ENCODE measurements around the gene YWHAQ. TPM values are rescaled to one million over a fixed set of nuclear protein-coding genes. Genes with fewer than 3 reads are reported as not detected.
A peak's percentile ranks its signal among the peaks of the same experiment; 100 is the strongest.
"Not testable (repeated sequence)": the region's sequence is repeated elsewhere in the genome, so short reads cannot be mapped to it uniquely, and the experiment has no call there.

The YWHAQ gene
- total RNA-seq, 3 donors from 2014 or later (not counting 1 experiment from before 2014, with no cell fraction given): 227 to 240 (median 238) TPM

- H3K27ac ChIP-seq (ENCODE audit: low read length): no peak overlapping the region
- H3K27me3 ChIP-seq (ENCODE audit: control insufficient read depth, insufficient read depth, low read length): no peaks in the 10 kb centered on the region
- Mint-ChIP-seq H3K27me3 (ENCODE audit: low read depth in 2 of 2) (no peaks in the 10 kb centered on the region), H3K4me1 (peaks cover 78 to 87% of the 10 kb centered on the region in 2 donors), H3K9me3 (no peaks in the 10 kb centered on the region), H3K4me3 (no peak overlapping the region), H3K27ac (peak overlapping the region; percentile 1 to 93), H3K36me3 (no peaks in the 10 kb centered on the region)
- WGBS (ENCODE audit: insufficient coverage): 87% methylated on average over 7 of the region's 7 CpGs
- ATAC-seq (no peak), DNase-seq (no peak)
- no peaks in the 10 kb centered on the region for H3K9me3 ChIP-seq (ENCODE audit: control insufficient read depth, insufficient read depth, low read length)
- no peak overlapping the region for H3K4me3 ChIP-seq (ENCODE audit: low read length)
- intact Hi-C loops (cut with micrococcal nuclease): loop anchor here (5.0 kb wide), 1 partner anchor 54 kb away; the partner anchor contains the start of gene ADAM17
- TF ChIP-seq CTCF (IDR thresholded peaks at IDR 0.05): no peak
- no peaks in the 10 kb centered on the region for H3K36me3 ChIP-seq (ENCODE audit: control insufficient read depth, insufficient read depth, low read length)
- H3K4me1 ChIP-seq (ENCODE audit: control insufficient read depth, insufficient read depth, low read length): peaks cover 15% of the 10 kb centered on the region
These were observed 19.8 kb downstream of the YWHAQ start for GRCh38 chr2:9610781-9611548.

- H3K27ac Mint-ChIP-seq: peak overlapping the region; percentile 93
- Histone ChIP-seq H3K4me1 (ENCODE audit: control insufficient read depth, insufficient read depth, low read length) (peaks cover 15% of the 10 kb centered on the region), H3K27ac (ENCODE audit: low read length) (peak overlapping the region; percentile 80), H3K4me3 (ENCODE audit: low read length) (peak overlapping the region; percentile 27)
- H3K4me3 Mint-ChIP-seq: peak overlapping the region; percentile 84
- H3K9me3 ChIP-seq (ENCODE audit: control insufficient read depth, insufficient read depth, low read length); H3K36me3 Mint-ChIP-seq; H3K9me3 Mint-ChIP-seq; H3K36me3 ChIP-seq (ENCODE audit: control insufficient read depth, insufficient read depth, low read length); H3K27me3 Mint-ChIP-seq (ENCODE audit: low read depth in 2 of 2); DNase-seq; H3K27me3 ChIP-seq (ENCODE audit: control insufficient read depth, insufficient read depth, low read length): not testable (repeated sequence)
- ATAC-seq: peak in 1 of 3 donors; percentile 1
- intact Hi-C loops (cut with micrococcal nuclease): loop anchor here (1.0 to 2.0 kb wide), 3 partner anchors 10 to 95 kb away; partner anchors contain the start of gene YWHAQ
- peaks cover 64 to 76% of the 10 kb centered on the region in 2 donors for H3K4me1 Mint-ChIP-seq
- WGBS (ENCODE audit: insufficient coverage): 73% methylated on average over 10 of the region's 10 CpGs
These were observed 22.3 kb downstream of the YWHAQ start for GRCh38 chr2:9608491-9608890.

DNA sequence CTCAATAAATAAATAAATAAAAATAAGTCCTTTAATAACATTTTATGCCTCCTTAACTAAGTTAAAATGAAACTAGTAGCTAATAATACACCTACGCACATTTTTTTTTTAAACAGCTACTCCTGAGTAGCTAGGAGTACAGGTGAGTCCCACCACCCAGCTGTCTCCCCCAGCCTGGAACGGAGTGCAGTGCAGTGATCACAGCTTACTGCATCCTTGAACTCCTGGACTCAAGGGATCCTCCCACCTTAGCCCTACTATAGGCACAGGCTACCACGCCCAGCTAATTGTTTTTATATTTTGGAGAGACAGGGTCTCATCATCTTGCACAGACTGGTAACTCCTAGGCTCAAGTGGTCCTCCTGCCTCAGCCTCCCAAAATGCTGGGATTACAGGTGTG lies 28.4 kb downstream of the YWHAQ start:
- 94% methylated on average over 3 of the region's 3 CpGs for whole genome bisulfite sequencing (ENCODE audit: insufficient coverage)
- DNase-seq (no peak), ATAC-seq (no peak)
- Histone ChIP-seq H3K4me1 (ENCODE audit: control insufficient read depth, insufficient read depth, low read length) (peaks cover 4% of the 10 kb centered on the region), H3K27ac (ENCODE audit: low read length) (no peak overlapping the region), H3K36me3 (ENCODE audit: control insufficient read depth, insufficient read depth, low read length) (peaks cover 9% of the 10 kb centered on the region), H3K9me3 (ENCODE audit: control insufficient read depth, insufficient read depth, low read length) (no peaks in the 10 kb centered on the region), H3K27me3 (ENCODE audit: control insufficient read depth, insufficient read depth, low read length) (no peaks in the 10 kb centered on the region), H3K4me3 (ENCODE audit: low read length) (no peak overlapping the region)
- intact Hi-C loops (cut with micrococcal nuclease): no loop called here
- Mint-ChIP-seq H3K36me3 (peaks cover 20% of the 10 kb centered on the region), H3K4me1 (peaks cover 40 to 47% of the 10 kb centered on the region in 2 donors), H3K9me3 (no peaks in the 10 kb centered on the region), H3K27ac (no peak overlapping the region), H3K27me3 (ENCODE audit: low read depth in 2 of 2) (no peaks in the 10 kb centered on the region), H3K4me3 (no peak overlapping the region)
- no peak for TF ChIP-seq CTCF (IDR thresholded peaks at IDR 0.05)

DNA sequence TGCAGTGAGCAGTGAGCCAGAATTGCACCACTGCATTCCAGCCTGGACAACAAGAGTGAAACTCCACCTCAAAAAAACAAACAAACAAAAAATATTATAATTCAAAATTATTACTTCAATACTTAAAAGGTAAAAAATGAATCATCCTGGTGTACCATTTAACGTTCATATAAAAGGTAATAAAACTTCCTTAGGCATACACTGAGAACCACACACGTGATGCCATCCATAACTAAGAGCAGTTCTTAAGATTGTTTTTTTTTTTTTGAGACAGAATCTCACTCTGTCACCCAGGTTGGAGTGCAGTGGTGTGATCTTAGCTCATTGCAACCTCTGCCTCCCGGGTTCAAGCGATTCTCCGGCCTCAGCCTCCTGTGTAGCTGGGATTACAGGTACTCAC lies 29.4 kb downstream of the YWHAQ start:
- 93% methylated on average over 3 of the region's 5 CpGs for WGBS (ENCODE audit: insufficient coverage)
- H3K4me3 Mint-ChIP-seq: no peak overlapping the region

More for the DNA sequence above, 29.4 kb downstream of the YWHAQ start:
- Histone ChIP-seq H3K27ac (ENCODE audit: low read length) (no peak overlapping the region), H3K27me3 (ENCODE audit: control insufficient read depth, insufficient read depth, low read length) (no peaks in the 10 kb centered on the region), H3K4me1 (ENCODE audit: control insufficient read depth, insufficient read depth, low read length) (peaks cover 8% of the 10 kb centered on the region), H3K9me3 (ENCODE audit: control insufficient read depth, insufficient read depth, low read length) (no peaks in the 10 kb centered on the region), H3K4me3 (ENCODE audit: low read length) (no peak overlapping the region), H3K36me3 (ENCODE audit: control insufficient read depth, insufficient read depth, low read length) (peaks cover 9% of the 10 kb centered on the region)
- TF ChIP-seq CTCF (IDR thresholded peaks at IDR 0.05): no peak
- ATAC-seq (no peak), DNase-seq (no peak)
- H3K9me3 Mint-ChIP-seq: no peaks in the 10 kb centered on the region
- intact Hi-C loops (cut with micrococcal nuclease): no loop called here
- peaks cover 20% of the 10 kb centered on the region for H3K36me3 Mint-ChIP-seq
- no peaks in the 10 kb centered on the region for H3K27me3 Mint-ChIP-seq (ENCODE audit: low read depth in 2 of 2)
- H3K4me1 Mint-ChIP-seq: peaks cover 45 to 51% of the 10 kb centered on the region in 2 donors
- H3K27ac Mint-ChIP-seq: no peak overlapping the region

Measured in natural killer cell (primary cell).